AG09319 (cell line): Measurements from ENCODE around the gene SMPD3.

Experiments
- DNase-seq: peaks from one replicate; pipeline ENCODE4 v3.0.0-alpha.2; 2010; ENCODE audit warnings: low read depth; ENCODE audit errors: extremely low read depth
- TF ChIP-seq, protein P1 (sequence below): IDR thresholded peaks from 2 replicates; pipeline ENCODE4 v1.5.1; 2011; ENCODE audit warnings: low read depth, mild to moderate bottlenecking, inconsistent platforms, low read length, moderate library complexity

The SMPD3 gene

DNA sequence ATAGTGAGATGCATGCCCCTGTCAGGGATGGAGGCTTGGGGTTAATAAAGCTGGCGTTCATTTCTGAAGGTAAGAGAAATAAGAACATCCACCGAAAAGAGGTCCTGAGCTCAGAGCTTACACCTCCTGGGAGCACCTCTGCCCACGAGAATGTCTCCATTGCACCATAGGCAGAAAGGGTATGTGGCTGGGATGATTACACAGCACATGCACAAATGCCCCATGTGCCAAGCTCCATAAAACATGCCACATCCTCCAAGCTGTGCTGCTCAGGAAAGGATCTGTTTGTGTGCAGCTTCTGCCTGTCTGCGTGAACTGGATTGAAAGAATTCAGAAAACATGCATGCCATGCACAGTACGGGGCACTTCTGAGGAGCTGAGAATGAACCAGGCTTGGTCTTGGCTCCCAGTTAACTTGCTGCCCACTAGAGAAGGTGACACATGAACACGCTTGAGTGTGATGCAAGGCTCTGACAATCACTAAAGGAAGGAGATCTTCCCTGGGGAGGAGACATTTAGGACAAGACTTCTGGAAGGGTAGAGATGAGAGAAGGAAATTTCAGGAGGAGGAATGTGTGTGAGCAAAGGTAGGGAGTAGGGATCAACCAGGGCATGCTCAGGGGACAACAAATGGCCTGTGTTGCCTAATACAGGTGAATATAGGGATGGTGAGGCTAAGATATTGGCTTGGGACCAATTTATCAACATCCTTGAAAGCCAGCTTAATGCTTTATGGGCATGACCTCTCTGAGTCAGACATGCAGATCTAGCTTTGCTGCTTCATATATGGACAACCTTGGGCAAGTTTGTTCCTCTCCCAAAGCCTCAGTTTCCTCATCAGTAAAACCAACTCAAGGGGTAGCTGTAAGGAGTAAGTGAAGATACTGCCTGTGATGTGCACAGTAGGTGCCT lies 32.0 kb upstream of the SMPD3 start:
- DNase-seq, result no peak
- TF ChIP-seq, protein P1, sequence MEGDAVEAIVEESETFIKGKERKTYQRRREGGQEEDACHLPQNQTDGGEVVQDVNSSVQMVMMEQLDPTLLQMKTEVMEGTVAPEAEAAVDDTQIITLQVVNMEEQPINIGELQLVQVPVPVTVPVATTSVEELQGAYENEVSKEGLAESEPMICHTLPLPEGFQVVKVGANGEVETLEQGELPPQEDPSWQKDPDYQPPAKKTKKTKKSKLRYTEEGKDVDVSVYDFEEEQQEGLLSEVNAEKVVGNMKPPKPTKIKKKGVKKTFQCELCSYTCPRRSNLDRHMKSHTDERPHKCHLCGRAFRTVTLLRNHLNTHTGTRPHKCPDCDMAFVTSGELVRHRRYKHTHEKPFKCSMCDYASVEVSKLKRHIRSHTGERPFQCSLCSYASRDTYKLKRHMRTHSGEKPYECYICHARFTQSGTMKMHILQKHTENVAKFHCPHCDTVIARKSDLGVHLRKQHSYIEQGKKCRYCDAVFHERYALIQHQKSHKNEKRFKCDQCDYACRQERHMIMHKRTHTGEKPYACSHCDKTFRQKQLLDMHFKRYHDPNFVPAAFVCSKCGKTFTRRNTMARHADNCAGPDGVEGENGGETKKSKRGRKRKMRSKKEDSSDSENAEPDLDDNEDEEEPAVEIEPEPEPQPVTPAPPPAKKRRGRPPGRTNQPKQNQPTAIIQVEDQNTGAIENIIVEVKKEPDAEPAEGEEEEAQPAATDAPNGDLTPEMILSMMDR, result no peak

DNA sequence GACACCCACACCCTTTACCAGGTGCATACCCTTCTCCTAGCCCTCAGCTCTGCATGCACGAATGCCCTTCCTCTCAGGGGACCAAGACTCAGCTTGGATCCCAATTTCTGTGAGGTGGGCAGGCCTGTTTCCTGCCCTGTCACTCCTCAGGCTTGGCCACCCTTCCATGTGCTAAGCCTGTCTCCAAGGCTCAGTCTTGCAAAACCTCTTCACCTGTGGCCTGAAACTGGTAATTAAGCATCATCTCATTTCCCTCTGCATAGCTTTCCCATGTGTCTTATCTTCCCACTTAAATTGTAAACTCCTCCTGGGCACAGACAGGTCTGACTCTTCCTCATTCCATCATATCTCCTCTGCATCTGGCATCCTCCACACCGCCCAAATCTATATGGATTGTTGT lies 31.0 kb upstream of the SMPD3 start:
- no peak for DNase-seq
- TF ChIP-seq, protein P1, result no peak

DNA sequence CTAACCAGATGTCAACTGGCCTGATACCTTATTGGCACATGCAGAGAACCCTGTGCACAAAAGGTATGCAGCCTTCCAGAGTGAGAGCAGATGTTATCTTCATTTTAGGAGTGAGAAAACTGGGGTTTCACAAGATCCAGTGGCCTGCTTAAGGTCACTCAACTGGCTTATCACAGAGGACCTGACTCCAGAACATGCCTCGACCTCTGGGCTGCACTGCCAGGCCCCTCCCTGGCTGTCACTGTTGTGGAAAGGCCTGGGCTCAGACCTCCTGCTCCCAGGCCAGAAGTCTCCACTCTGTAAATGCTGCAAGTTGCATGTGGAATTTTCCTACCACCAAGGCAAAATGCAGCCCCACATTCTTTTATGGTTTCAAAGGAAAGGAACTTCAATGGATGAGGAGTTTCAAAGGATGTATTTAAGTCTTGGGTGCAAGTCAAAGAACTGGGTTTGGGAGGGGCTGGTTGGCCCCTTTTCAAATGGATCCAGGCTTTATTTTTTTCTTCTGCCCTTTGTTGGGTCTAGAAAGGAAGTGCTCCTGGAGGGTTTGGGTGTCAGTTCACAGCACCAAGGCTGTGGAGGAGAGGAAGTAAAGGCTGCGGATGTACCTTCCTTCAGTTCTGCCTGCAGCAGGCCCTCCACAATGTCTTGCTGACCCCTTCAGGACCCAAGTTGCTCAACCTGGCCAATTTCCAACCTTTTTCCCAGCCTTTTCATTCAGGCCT lies 30.4 kb upstream of the SMPD3 start:
- no peak for DNase-seq

DNA sequence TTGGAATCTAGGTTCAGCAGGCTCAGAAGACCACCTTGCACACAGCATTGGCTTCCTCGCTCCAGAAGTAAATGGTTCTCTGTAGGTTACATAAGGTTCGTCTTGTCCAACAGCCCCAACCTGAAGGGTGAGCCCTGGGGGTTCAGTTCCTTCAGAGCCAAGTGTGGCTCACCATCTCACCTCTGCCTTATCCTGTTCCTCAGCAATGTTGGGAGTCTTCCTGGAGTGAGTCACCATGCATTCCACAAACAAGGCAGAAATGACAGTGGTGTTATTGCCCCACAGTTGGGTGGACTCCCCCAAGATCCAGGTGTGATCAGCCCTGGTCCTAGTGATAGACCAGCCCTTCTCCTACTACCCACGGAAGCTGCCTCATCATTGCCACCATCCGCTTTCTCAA lies 26.8 kb upstream of the SMPD3 start:
- DNase-seq, result no peak
- TF ChIP-seq, protein P1, result no peak

More for the DNA sequence above, 30.4 kb upstream of the SMPD3 start:
- TF ChIP-seq, protein P1, result no peak

DNA sequence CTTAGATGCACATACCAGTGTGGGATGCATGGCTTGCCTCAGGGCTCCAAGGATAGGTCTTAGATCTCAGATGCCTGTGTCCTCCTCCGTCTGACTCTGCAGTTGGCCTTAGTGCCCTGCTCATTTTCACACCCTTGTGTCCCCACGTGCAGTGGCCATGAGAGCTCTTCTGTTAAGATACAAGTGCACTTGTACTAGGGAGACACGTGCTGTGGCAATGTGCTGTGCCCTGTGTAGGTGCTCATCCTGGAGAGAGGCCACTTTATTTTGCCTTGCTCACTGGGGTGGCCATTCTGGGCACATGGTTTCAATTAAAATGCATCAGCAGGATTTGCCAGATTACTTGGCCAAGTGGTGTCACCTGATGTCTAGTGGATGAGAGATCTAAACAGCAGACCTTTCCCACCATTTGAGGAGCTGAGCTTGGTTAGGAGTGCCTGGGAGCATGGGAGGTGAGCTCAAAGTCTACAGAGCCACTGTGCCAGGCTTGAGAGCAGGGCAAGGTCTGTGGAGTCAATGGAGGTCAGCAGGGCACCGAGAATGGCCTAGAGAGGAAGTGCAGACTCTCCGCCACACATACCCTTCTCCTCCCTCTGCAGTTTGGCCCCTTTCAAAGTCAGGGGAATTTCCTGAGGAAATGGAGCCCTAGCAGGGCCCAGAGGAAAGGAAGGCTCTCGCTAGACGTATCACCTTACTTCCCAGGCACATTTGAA lies 25.2 kb upstream of the SMPD3 start:
- no peak for DNase-seq
- TF ChIP-seq, protein P1, result no peak

DNA sequence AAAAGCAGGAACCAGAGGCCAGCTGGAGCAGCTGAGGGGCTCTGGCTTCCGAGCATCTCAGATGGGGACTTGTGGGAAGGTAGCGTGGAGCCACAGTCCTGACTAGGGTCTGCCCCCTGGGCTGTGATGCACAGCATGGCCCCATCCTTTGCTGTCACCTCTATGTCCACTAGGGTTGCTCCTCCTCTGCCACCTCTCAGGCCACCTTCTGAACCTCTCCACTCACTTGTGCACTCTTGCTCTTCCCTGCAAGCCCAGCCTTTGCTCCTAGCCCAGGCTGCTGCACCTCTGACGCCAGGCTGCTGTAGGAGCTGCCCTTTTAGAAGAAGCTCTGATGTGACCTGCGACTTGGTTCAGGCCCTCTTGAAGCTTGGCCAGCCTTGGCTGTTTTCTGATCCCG lies 24.3 kb upstream of the SMPD3 start:
- no peak for DNase-seq
- TF ChIP-seq, protein P1, result no peak
